ENCODE measurements around the gene RUNX1. TPM values are rescaled to one million over a fixed set of nuclear protein-coding genes. Genes with fewer than 3 reads are reported as not detected.

Gene RUNX1
- total and polyA plus RNA-seq, 2 of the 13 experiments (the other 11 are each of a cell fraction or from before 2014, with no cell fraction given), result 5.4 to 6.4 TPM

DNA sequence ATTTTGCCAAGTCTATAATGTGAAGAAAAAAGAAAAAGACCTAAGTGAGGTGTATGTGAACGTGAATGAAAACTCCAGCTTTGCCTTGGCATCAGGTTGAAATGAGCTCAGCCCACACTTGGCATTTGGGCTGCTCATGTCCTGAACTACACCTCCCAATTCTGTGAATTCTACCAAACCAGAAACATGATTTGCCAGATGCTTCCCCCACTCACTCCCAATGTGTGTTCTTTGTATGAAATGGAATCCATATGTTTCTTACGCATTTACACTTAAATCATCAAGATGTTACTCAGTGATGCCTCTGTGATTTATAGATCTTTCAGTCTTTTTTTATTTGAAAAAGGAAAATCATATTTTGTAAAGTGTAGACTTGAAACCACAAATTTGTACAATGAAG, 32.8 kb upstream of the RUNX1 start:
- Histone ChIP-seq H3K27ac (ENCODE audit: extremely low read length, insufficient read depth, low read length) (no peak overlapping the region), H3K9me3 (ENCODE audit: low read length) (no peaks in the 10 kb centered on the region), H3K36me3 (replicated peaks in 1 of 2; ENCODE audit: control insufficient read depth in 1 of 2, insufficient read depth in 2 of 2, low read length in 2 of 2) (no peaks in the 10 kb centered on the region), H3K4me3 (replicated peaks in 1 of 3; ENCODE audit: insufficient read depth in 1 of 3, low read depth in 2 of 3, low read length in 3 of 3) (no peak overlapping the region), H3K27me3 (ENCODE audit: control insufficient read depth in 1 of 2, insufficient read depth in 2 of 2, low read length in 2 of 2) (no peaks in the 10 kb centered on the region; a peak in 1 of 5 replicates), H3K79me2 (ENCODE audit: insufficient read depth, low read length) (no peaks in the 10 kb centered on the region), H2AFZ (ENCODE audit: low read length) (no peak overlapping the region), H3K4me1 (ENCODE audit: insufficient read depth, low read length) (no peaks in the 10 kb centered on the region), H4K20me1 (ENCODE audit: insufficient read depth, low read length) (no peaks in the 10 kb centered on the region), H3K4me2 (ENCODE audit: low read depth, low read length) (no peak overlapping the region), H3K9ac (ENCODE audit: insufficient read depth, low read depth, low read length) (no peak overlapping the region)
- 49% methylated on average over 2 of the region's 2 CpGs for WGBS (ENCODE audit: low lambda C conversion rate)
- BruUV-seq (replicated peaks), result no TSS peak
- in situ Hi-C loops (cut with HindIII; ENCODE audit: extremely low pct_ligation_motif_present, low pct_unique_long_range_greater_than_20kb) (no loop called here), intact Hi-C loops (cut with micrococcal nuclease; ENCODE audit: unreplicated experiment) (no loop called here)
- ChIA-PET POLR2A (no interaction called here), CTCF (ENCODE audit: low intra/inter-chr PET ratio, low total read pairs) (no interaction called here)
- no peak for FAIRE-seq
- TF ChIP-seq ZNF550 (CRISPR knock-in tag; IDR thresholded peaks at IDR 0.05; ENCODE audit: borderline replicate concordance) (no peak), EEA1 (CRISPR knock-in tag; IDR thresholded peaks at IDR 0.05; ENCODE audit: borderline replicate concordance) (no peak), CCDC6 (CRISPR knock-in tag; IDR thresholded peaks at IDR 0.05) (no peak), ZNF337 (CRISPR knock-in tag; IDR thresholded peaks at IDR 0.05; ENCODE audit: borderline replicate concordance, low read depth) (no peak), JARID2 (CRISPR knock-in tag; IDR thresholded peaks at IDR 0.05; ENCODE audit: insufficient replicate concordance) (no peak), ZNF441 (CRISPR knock-in tag; IDR thresholded peaks at IDR 0.05; ENCODE audit: borderline replicate concordance) (no peak), ZFYVE20 (CRISPR knock-in tag; IDR thresholded peaks at IDR 0.05; ENCODE audit: borderline replicate concordance, low read depth) (no peak), NFYB (CRISPR knock-in tag; IDR thresholded peaks at IDR 0.05) (no peak), ZNF329 (CRISPR knock-in tag; IDR thresholded peaks at IDR 0.05; ENCODE audit: low read depth) (no peak), ARID2 (CRISPR knock-in tag; IDR thresholded peaks at IDR 0.05; ENCODE audit: borderline replicate concordance) (no peak), WIZ (CRISPR knock-in tag; IDR thresholded peaks at IDR 0.05) (no peak)
- no peak for DNase-seq (ENCODE audit: low spot score)
- ATAC-seq, result no peak

All from HepG2 (cell line).